ENCODE measurements around the gene TAF8.

TAF8 gene

DNA sequence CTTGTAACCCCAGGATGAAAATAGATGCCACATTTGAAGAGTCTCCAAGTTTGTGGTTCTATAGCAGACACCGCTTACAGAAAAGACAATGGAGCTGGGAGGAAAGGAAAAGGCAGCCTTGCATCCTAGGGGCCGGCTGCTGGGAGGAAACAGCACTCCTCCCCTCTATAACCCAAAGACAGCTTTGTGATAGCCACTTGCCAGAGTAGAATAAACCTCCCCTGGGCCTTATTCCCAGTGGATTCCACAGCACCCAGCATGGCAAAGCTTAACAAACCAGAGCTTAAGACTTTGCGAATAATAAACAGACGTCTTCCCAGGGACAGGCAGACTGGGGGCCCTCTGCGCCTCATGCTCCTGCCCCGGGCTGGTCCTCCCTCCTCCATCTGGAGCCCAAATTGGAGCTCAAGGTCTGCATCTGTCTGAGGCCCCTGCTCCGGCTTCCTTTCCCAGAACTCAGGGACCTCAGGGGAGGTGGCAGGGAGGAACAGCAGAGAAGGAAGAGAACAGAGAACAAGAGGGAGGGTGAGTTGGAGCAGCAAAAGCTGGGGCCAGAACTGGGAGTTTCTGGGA, 8.8 kb upstream of the TAF8 start:
- TF ChIP-seq, protein P1, sequence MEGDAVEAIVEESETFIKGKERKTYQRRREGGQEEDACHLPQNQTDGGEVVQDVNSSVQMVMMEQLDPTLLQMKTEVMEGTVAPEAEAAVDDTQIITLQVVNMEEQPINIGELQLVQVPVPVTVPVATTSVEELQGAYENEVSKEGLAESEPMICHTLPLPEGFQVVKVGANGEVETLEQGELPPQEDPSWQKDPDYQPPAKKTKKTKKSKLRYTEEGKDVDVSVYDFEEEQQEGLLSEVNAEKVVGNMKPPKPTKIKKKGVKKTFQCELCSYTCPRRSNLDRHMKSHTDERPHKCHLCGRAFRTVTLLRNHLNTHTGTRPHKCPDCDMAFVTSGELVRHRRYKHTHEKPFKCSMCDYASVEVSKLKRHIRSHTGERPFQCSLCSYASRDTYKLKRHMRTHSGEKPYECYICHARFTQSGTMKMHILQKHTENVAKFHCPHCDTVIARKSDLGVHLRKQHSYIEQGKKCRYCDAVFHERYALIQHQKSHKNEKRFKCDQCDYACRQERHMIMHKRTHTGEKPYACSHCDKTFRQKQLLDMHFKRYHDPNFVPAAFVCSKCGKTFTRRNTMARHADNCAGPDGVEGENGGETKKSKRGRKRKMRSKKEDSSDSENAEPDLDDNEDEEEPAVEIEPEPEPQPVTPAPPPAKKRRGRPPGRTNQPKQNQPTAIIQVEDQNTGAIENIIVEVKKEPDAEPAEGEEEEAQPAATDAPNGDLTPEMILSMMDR (IDR thresholded peaks at IDR 0.05; ENCODE audit: insufficient read depth, missing control alignments), result no peak
- FAIRE-seq, result no peak
- peak; percentile 55 for DNase-seq (ENCODE audit: insufficient read length, low spot score)

DNA sequence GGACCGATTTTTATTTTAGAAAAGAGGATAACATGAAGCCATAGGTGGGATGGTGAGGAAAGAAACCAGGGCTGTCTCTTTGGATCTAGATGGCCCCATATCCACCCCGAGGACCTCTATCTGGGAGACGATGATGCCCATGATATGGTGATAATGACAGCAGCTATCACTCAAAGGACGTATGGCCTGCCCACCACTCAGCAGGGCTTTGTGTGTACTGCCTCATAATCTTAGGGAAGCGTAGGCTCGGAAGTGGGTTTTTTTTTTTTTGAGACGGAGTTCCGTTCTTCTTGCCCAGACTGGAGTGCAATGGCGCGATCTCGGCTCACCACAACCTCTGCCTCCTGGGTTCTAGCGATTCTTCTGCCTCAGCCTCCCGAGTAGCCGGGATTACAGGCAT, 8.2 kb upstream of the TAF8 start:
- TF ChIP-seq, protein P1 (IDR thresholded peaks at IDR 0.05; ENCODE audit: insufficient read depth, missing control alignments), result no peak
- no peak for DNase-seq (ENCODE audit: insufficient read length, low spot score)
- FAIRE-seq, result no peak

DNA sequence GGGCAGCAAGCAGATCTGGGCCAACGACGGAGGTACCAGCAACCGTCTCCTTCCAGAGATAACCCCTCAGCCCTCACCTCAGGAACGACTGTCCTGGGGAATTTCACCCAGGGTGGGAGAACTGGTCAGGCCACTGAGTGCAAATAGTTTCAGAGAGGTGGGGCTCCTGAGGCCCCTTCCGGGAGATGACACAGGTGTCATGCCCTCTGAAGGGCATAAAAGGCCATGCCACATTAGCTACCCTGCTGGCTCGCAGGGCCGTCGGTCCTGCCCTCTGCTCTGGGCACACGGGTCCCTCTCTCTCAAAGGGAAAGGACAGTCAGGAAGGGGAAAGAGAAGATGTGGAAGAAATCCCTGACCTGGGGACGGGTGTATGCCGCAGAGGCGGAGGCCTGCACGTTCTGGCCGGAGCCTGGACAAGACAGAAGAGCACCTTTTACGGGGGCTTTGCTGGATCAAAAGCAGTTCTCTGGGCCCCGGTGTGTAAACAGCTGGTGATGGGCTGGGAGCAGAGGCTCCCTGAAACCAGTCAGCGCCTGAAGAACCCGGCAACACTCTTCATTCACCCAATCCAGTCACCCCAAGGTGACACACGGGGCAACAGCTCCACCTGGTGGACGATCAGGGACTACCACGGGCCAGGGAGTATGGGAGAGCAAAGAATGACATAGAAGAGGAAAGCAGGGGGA, 6.4 kb upstream of the TAF8 start:
- peak; percentile 92 for DNase-seq (ENCODE audit: insufficient read length, low spot score)
- TF ChIP-seq, protein P1 (IDR thresholded peaks at IDR 0.05; ENCODE audit: insufficient read depth, missing control alignments), result peak; percentile 96
- peak; percentile 32 for FAIRE-seq

DNA sequence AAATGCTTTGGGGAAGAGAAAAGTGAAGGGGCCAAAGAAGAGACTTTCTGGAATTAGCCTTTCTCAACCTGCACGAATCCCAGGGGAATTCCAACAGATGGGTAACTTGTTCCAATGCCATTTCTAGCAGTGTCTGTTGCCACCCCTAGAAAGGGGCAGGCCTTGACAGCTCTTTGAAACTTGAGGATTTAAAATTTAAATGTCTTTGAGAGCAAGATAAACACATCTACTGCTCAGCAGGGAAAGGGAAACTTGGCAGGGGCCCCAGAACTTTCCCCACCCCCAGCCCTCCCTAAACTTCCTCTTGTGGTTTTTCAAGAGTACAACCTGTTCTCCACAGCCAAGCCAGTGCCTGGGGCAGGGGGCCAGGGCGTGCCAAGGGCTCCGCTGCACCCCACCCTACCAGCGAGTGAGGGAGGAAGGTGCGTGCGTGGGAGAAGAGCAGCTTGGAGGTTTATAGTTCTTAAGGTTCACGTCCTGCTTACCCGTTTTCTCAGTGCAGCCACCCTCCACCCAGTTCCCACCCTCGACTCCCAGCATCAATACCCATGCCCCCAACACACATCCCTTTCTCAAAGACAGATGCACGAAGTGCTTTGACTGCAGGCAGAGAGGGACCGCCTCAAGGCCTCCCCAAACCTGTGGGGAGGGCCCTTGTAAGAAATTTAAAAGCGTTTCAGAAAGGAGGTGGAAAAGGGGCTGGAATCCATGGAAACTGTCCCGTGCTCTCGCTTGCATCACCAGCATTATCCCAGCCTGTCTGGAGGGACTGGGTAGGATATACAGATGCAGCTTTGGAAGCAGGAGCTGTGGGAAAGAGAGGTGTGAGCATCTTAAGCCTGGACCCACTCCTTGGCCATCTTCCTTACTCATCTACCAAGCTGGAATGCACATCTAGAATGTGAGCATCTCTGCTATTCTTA, 4.5 kb upstream of the TAF8 start:
- TF ChIP-seq, protein P1 (IDR thresholded peaks at IDR 0.05; ENCODE audit: insufficient read depth, missing control alignments), result no peak
- no peak for DNase-seq (ENCODE audit: insufficient read length, low spot score)
- no peak for FAIRE-seq

DNA sequence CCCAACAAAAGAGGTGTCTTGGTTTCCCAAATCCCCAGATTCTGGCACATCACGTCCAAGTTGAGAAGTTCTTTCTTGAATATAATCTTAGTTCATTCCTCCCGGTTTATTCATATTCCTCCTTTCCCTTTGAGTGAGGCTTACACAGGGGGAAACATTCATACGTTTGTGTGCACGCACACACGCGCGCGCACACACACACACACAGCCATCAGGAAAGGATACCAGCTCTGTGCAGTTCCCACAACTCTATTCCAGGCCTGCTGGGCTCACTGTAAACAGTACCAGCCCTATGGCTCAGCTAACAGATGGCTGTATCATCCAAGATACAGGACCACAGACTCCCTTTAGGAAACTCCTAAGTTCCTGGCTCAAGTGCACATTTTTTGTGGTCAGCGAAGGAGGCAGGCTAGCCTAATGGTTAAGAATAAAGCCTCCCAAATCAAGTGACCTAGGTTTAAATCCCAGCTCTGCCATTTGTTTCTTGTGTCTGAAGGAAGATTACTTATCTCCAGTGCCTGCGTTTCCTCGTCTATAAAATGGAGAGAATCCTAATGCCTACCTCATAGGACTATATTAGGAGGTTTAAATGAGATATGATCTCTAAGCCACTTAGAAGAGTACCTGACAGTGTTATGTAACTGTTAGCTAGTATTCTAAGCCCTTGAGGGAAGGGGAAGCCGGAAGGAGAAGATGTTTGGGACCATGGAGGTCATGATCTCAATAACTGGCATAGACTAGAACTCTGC, 3.7 kb upstream of the TAF8 start:
- FAIRE-seq, result no peak
- no peak for DNase-seq (ENCODE audit: insufficient read length, low spot score)
- TF ChIP-seq, protein P1 (IDR thresholded peaks at IDR 0.05; ENCODE audit: insufficient read depth, missing control alignments), result no peak

DNA sequence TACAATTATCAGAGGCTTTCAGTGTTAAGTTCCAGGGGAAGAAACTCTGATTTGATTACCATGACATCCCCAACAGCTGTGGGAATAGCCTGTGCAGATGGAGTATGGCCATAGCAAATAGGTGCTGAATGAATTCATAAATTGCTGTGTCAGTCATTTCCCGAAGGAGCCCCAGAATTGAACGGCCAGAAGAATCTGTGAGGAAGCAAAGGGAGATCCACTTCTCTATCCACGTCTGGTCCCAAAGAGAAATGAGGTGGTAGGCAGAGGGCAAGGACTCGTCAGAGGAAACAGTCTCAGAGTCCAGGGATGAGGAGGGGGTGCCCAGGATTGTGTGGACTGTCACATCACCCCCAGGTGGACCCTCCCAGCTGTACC, 3.1 kb upstream of the TAF8 start:
- no peak for FAIRE-seq
- TF ChIP-seq, protein P1 (IDR thresholded peaks at IDR 0.05; ENCODE audit: insufficient read depth, missing control alignments), result no peak

More for the DNA sequence above, 3.1 kb upstream of the TAF8 start:
- no peak for DNase-seq (ENCODE audit: insufficient read length, low spot score)

Data from D721Med (cell line).